NCI-H1105 treated with DMSO at 0.1 percent for 48 hours (cell line): ENCODE results near the gene COMMD7.
"Not testable (repeated sequence)": the region's sequence is repeated elsewhere in the genome, so short reads cannot be mapped to it uniquely, and the experiment has no call there.

Experiments
- DNase-seq: peaks from one replicate; lab custom pipeline; 2025; lab: John Stamatoyannopoulos, UW

COMMD7 gene

GRCh38 chr20:32765230-32765875, 22.1 kb upstream of the COMMD7 start:
- DNase-seq = not testable (repeated sequence)

GRCh38 chr20:32764005-32764960, 21.0 kb upstream of the COMMD7 start:
- DNase-seq = no peak

GRCh38 chr20:32763202-32764004, 20.1 kb upstream of the COMMD7 start:
- DNase-seq = no peak

- peak; percentile 22 for DNase-seq
These were observed 19.5 kb upstream of the COMMD7 start for GRCh38 chr20:32762754-32763201.

- DNase-seq = peak; percentile 78
These were observed 18.8 kb upstream of the COMMD7 start, which contains the start of gene DNMT3B for GRCh38 chr20:32761831-32762753. Gene DNMT3B (plus strand): TSS chr20:32762385. CDS start chr20:32780324, 17,939 bp downstream.

GRCh38 chr20:32761417-32761830, 18.2 kb upstream of the COMMD7 start:
- DNase-seq = no peak

GRCh38 chr20:32756156-32756555, 12.9 kb upstream of the COMMD7 start:
- DNase-seq = no peak

- no peak for DNase-seq
These were observed 10.5 kb upstream of the COMMD7 start for GRCh38 chr20:32753731-32754130.

GRCh38 chr20:32752458-32753250, 9.4 kb upstream of the COMMD7 start:
- DNase-seq = no peak

GRCh38 chr20:32751702-32752457, 8.6 kb upstream of the COMMD7 start:
- no peak for DNase-seq

GRCh38 chr20:32751293-32751692, 8.0 kb upstream of the COMMD7 start:
- DNase-seq = no peak

- DNase-seq = no peak
These were observed 6.8 kb upstream of the COMMD7 start for GRCh38 chr20:32749914-32750637.

GRCh38 chr20:32742322-32743236, 688 bp downstream of the COMMD7 start:
- no peak for DNase-seq

- no peak for DNase-seq
These were observed 2.1 kb downstream of the COMMD7 start for GRCh38 chr20:32741151-32741550.

- DNase-seq = no peak
These were observed 5.7 kb downstream of the COMMD7 start for GRCh38 chr20:32737371-32738223.

- no peak for DNase-seq
These were observed 11.4 kb downstream of the COMMD7 start for GRCh38 chr20:32731882-32732266.

GRCh38 chr20:32729334-32729733, 13.9 kb downstream of the COMMD7 start:
- DNase-seq = not testable (repeated sequence)
